Activated CD8-positive, alpha-beta memory T cell treated with anti-CD3 and anti-CD28 coated beads for 36 hours (primary cell): ENCODE measurements around the gene CDH23. TPM values are rescaled to one million over a fixed set of nuclear protein-coding genes. Genes with fewer than 3 reads are reported as not detected.

Source experiments
- CTCF ChIA-PET: fragments of 350-600 bp; sonication (Branson Sonifier 250); formaldehyde crosslinking; loops from one replicate; lab custom pipeline; 2021; ENCODE audit warnings: antibody characterized with exemption; lab: Charles Lee
- POLR2A ChIA-PET: fragments of 350-600 bp; sonication (Branson Sonifier 250); formaldehyde crosslinking; loops from one replicate; lab custom pipeline; 2021; ENCODE audit warnings: antibody characterized with exemption; lab: Charles Lee
- total RNA-seq, 2 experiments: library from RNA; stranded (reverse); gene quantifications; one replicate each; pipeline ENCODE4 v1.2.3, GENCODE V29; 2021

CDH23 gene
- total RNA-seq, 2 experiments from 2014 or later, result 0.25 to 0.55 TPM

- ChIA-PET CTCF (interaction anchor here (0.6 to 6.8 kb wide), 20 partner anchors 10 to 382 kb away, joined by 3 to 55 read pairs (median 3); partner anchors contain the start of genes CDH23, SLC29A3 and VSIR), POLR2A (interaction anchor here (0.6 to 1.0 kb wide), 2 partner anchors 15 to 77 kb away, joined by 3 to 4 read pairs; partner anchors contain the start of gene VSIR)
These were observed 300.1 kb downstream of the CDH23 start for GRCh38 chr10:71696628-71697326.

DNA sequence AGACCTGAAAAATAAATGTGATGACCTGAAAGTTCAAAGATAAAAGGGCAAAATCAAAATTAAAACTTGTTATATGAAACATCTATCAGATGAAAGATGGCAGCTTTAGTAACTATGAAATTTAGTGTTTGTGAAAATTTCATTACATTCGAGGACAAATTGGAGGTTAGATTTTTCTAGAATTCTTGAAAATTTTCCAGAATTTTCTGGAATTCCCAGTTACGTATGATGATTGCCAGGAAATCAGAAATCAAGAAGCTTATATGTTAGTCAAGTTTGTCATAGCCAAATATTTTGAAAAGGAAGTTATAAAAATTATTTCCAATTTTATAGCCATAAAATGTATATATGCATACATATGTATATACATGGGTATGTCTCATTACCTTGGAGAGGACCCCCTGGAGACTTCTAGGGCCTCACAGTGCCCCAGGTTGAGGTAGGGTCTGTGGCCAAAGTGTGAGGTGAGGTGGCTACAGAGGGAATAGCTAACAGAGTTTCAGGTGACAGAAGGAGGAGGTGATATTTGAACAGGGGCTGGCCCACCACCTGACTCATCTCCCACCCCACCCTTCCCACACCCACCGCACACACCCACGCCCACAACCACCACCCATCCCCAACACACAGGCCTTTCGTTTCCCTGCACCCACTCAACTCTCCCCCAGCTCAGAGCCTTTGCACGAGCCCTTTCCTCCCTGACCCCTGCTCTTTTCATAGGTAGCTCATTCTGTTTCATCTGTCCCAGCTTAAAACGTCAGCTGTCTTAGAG is 301.4 kb downstream of the CDH23 start:
- CTCF ChIA-PET, result interaction anchor here (0.5 to 6.8 kb wide), 13 partner anchors 9 to 849 kb away, joined by 3 to 55 read pairs (median 4); partner anchors contain the start of gene VSIR
- POLR2A ChIA-PET, result interaction anchor here (0.6 to 1.1 kb wide), 2 partner anchors 76 to 124 kb away, joined by 3 to 7 read pairs; partner anchors contain the start of gene VSIR

- ChIA-PET CTCF (interaction anchor here (1.0 to 6.8 kb wide), 10 partner anchors 9 to 384 kb away, joined by 3 to 55 read pairs (median 4); no protein-coding TSS in a partner anchor), POLR2A (interaction anchor here (0.6 to 1.1 kb wide), 2 partner anchors 75 to 123 kb away, joined by 3 to 7 read pairs; partner anchors contain the start of gene VSIR)
These were observed 302.0 kb downstream of the CDH23 start for GRCh38 chr10:71698737-71699136.

- ChIA-PET CTCF (interaction anchor here (1.7 to 6.8 kb wide), 2 partner anchors 6 to 73 kb away, joined by 4 to 55 read pairs; partner anchors contain the start of gene VSIR), POLR2A (no interaction called here)
These were observed 304.1 kb downstream of the CDH23 start for GRCh38 chr10:71700731-71701368.

DNA sequence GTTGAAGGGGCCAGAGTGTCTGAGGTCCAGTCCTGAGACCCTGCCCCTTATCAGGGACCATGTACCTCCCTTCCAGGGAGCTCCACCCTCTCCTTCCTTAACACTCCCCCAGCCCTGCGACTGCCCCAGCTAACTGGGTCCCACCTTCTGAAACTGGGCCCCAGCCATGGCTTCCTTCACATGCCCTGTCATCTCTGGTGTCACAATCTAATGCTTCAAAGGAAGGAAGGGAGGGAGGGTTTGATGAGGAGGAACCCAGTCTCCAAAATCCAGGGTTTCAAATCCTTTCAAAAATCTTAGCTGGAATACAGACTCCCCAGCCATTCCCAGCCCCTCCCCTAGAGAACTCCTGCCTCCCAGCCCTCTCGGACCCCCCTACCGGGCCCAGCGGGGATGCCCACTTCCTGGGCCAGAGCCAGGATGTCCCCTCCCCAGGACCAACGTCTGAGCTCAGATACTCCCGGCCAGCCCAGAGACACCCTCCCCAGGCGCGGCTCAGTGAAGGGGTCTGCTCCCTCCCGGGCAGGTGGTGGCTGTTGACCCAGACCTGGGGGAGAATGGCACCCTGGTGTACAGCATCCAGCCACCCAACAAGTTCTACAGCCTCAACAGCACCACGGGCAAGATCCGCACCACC is 304.9 kb downstream of the CDH23 start:
- ChIA-PET POLR2A (no interaction called here), CTCF (interaction anchor here (0.8 kb wide), 1 partner anchor 9 kb away, joined by 3 read pairs; no protein-coding TSS in a partner anchor)

DNA sequence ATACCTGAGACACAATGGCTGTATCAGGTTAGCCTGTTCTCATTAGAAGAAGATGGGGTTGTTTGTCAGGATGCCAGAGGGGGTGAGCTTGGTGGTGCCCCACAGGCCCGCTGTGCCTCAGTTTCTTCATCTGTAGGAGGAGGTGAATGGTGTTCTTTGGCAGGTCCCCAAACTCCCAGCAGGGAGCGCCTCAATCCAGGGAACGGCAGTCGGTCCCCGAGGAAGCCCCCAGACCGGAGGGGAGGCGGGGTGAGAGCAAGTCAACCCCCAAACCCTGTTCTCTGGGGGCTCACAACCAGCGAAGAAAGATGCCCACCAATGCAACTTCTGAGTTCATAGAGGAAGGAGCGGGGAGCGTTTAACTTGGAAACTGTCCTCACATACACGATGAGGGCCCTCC is 306.9 kb downstream of the CDH23 start:
- ChIA-PET CTCF (interaction anchor here (1.0 kb wide), 1 partner anchor 111 kb away, joined by 3 read pairs; no protein-coding TSS in a partner anchor), POLR2A (no interaction called here)

- ChIA-PET POLR2A (no interaction called here), CTCF (interaction anchor here (1.4 kb wide), 1 partner anchor 391 kb away, joined by 4 read pairs; no protein-coding TSS in a partner anchor)
These were observed 308.1 kb downstream of the CDH23 start for GRCh38 chr10:71704816-71705215.

GRCh38 chr10:71705582-71705981 is 308.9 kb downstream of the CDH23 start:
- CTCF ChIA-PET, result interaction anchor here (0.5 to 4.3 kb wide), 5 partner anchors 8 to 461 kb away, joined by 3 to 55 read pairs (median 4); no protein-coding TSS in a partner anchor
- POLR2A ChIA-PET, result no interaction called here

- ChIA-PET CTCF (interaction anchor here (0.5 to 4.3 kb wide), 7 partner anchors 9 to 392 kb away, joined by 3 to 55 read pairs (median 4); no protein-coding TSS in a partner anchor), POLR2A (no interaction called here)
These were observed 309.7 kb downstream of the CDH23 start for GRCh38 chr10:71706216-71707121.

DNA sequence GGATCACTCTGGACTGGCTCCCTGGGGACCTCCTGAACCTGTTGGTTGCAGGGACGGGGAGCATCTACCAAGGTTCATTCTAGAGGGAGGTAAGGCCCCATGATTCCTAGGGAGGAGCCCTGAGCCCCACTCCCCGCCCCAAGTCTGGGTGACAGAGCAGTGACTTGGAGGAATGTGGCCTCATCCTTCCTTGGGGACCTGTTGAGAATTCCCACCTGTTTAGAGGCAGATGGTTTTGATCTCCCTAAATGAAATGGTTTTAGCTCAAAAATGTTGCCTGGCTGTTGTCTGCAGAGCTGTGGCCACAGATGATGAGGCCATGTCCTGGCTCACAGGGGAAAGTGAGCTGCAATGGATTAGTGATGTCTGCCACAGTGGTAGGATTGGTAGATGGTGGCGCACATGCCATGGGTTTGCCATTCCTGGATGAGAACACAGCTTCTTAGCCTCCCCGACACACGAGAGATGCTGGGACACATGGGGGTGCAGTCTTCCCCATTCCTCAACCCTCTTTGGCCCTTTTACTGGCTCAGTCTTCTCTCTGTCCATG is 310.6 kb downstream of the CDH23 start:
- POLR2A ChIA-PET, result no interaction called here
- CTCF ChIA-PET, result interaction anchor here (0.8 to 4.3 kb wide), 14 partner anchors 9 to 393 kb away, joined by 3 to 55 read pairs (median 6); no protein-coding TSS in a partner anchor

GRCh38 chr10:71708301-71708703 is 311.6 kb downstream of the CDH23 start:
- POLR2A ChIA-PET, result no interaction called here

DNA sequence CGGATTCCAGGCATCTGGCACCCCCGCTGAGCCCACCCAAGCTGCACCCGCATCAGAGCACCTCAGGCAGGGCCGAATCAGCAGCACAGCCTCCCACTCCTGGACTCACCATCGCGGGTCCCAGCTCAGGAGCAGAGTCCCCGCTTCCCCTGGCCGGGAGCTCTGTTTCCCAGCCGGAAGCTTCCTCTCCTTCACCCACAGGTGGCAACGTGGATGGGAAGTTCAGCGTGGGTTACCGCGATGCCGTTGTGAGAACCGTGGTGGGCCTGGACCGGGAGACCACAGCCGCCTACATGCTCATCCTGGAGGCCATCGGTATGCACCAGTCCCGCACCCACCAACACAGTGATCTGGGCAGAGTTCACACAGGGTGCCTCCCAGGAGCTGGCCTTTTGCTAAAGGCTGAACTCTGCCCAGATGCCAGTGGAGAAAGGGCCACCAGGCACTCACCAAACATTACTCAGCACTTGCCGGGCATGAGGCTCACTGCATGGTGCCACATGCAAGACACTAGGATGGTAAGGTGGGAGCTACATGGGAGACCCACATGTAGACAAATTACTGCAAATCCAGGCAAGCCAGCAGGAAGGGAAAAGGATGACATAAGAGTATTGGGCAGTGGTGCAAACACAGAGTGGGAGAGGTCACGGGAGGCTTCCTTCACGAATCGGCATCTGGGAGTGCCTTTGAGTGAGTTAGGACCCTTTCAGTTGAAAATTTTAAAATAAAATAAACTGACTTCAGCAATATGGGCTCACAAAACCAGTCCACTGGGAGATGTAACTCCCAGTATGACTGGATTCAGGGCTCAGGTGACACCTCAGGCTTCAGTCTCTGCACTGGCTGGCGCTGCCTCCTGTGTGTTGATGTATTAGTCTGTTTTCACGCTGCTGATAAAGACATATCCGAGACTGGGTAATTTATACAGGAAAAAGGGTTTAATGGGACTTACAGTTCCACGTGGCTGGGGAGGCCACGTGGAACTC is 312.5 kb downstream of the CDH23 start:
- ChIA-PET CTCF (interaction anchor here (0.8 to 4.3 kb wide), 30 partner anchors 7 to 395 kb away, joined by 3 to 55 read pairs (median 4); partner anchors contain the start of genes C10orf105 and VSIR), POLR2A (interaction anchor here (0.5 kb wide), 1 partner anchor 1207 kb away, joined by 3 read pairs; no protein-coding TSS in a partner anchor)

More at GRCh38 chr10:71708301-71708703, 311.6 kb downstream of the CDH23 start:
- CTCF ChIA-PET, result interaction anchor here (0.6 to 4.3 kb wide), 33 partner anchors 8 to 394 kb away, joined by 3 to 55 read pairs (median 4); partner anchors contain the start of genes CDH23 and VSIR

DNA sequence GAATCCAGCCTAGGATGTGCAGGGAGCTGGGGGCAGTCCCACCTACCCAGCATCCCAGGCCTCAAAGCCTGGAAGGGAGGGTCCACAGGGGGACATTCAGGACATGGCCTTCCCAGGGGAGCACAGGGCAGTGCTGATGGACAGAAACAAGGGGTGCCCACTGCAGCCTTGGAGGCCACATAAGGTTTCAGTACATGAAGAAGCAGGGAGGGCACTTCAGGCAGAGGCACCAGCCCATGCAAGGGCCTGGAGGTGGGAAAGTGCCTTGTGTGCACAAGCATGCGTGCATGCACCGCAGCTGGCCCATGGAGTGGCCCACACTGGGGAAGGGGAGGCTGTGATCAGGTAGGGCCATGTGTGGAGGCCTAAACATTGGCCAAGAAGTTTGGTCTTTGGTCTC is 313.8 kb downstream of the CDH23 start:
- CTCF ChIA-PET, result no interaction called here
- POLR2A ChIA-PET, result no interaction called here

DNA sequence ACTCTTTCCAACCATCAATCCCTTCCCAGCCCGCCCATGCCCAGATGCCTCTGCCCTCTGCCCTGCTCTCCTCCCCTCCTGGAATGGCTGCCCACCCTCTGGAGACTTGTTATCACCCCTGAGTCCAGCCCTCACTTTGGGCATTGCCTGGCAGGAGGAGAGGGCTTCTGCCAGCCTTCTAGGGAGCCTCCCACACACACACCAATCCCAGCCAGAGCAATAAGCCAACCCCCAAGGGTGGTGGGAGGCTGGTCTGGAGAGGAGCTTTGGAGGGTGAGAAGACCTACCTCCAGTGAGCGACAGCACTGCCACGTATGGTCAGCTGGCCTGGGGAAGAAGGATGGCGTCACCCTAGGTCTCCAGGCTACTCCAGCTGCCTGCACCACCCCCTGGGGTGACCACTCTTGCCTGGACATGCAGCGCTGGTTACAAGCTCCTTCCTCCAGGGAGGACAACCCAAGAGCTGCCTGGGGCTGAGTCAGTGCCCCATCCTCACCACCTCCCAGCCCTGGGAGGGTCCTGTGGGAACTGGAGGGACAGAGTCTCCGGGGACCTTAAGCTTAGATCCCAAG is 314.4 kb downstream of the CDH23 start:
- ChIA-PET POLR2A (no interaction called here), CTCF (interaction anchor here (1.1 to 6.1 kb wide), 3 partner anchors 13 to 15 kb away, joined by 5 to 30 read pairs (median 8); no protein-coding TSS in a partner anchor)

GRCh38 chr10:71712170-71712569 is 315.4 kb downstream of the CDH23 start:
- CTCF ChIA-PET, result interaction anchor here (1.1 to 6.1 kb wide), 4 partner anchors 13 to 61 kb away, joined by 5 to 30 read pairs (median 7); partner anchors contain the start of gene VSIR
- POLR2A ChIA-PET, result interaction anchor here (1.1 kb wide), 1 partner anchor 15 kb away, joined by 4 read pairs; no protein-coding TSS in a partner anchor
